Karpas-422 (cell line): ENCODE results near the gene CASKIN2. TPM values are rescaled to one million over a fixed set of nuclear protein-coding genes. Genes with fewer than 3 reads are reported as not detected.
"Not testable (repeated sequence)": the region's sequence is repeated elsewhere in the genome, so short reads cannot be mapped to it uniquely, and the experiment has no call there.

Source experiments
- DNase-seq: peaks from one replicate; pipeline ENCODE4 v3.0.0-alpha.2; 2015
- H2AFZ ChIP-seq: fragments of 200-600 bp; sonication (generic); 2 replicates; pipeline ENCODE4 v1.6.1; 2014; ENCODE audit warnings: antibody characterized with exemption, low read length, mixed read lengths
- H3K27ac ChIP-seq: fragments of 200-600 bp; sonication (generic); 2 replicates; pipeline ENCODE4 v1.5.1; 2014; ENCODE audit warnings: mild to moderate bottlenecking, low read length, moderate library complexity
- H3K27me3 ChIP-seq: fragments of 200-600 bp; sonication (generic); 2 replicates; pipeline ENCODE4 v1.6.1; 2014; ENCODE audit warnings: low read length, mixed read lengths
- H3K36me3 ChIP-seq: fragments of 200-600 bp; sonication (generic); 2 replicates; pipeline ENCODE4 v1.6.1; 2014; ENCODE audit warnings: low read length, mixed read lengths; ENCODE audit not compliant: insufficient read depth
- H3K4me1 ChIP-seq: fragments of 200-600 bp; sonication (generic); 2 replicates; pipeline ENCODE4 v1.6.1; 2014; ENCODE audit warnings: mild to moderate bottlenecking, low read length, mixed read lengths
- H3K4me2 ChIP-seq: fragments of 200-600 bp; sonication (generic); 2 replicates; pipeline ENCODE4 v1.6.1; 2014; ENCODE audit warnings: low read length, low read depth, mild to moderate bottlenecking; ENCODE audit not compliant: poor library complexity, severe bottlenecking
- H3K4me3 ChIP-seq: fragments of 200-600 bp; sonication (generic); 2 replicates; pipeline ENCODE4 v1.5.1; 2014; ENCODE audit warnings: mild to moderate bottlenecking, antibody characterized with exemption, low read length, mixed read lengths
- H3K79me2 ChIP-seq: fragments of 200-600 bp; sonication (generic); 2 replicates; pipeline ENCODE4 v1.6.1; 2014; ENCODE audit warnings: mild to moderate bottlenecking, low read length, mixed read lengths
- H3K9ac ChIP-seq: fragments of 200-600 bp; sonication (generic); 2 replicates; pipeline ENCODE4 v1.6.0; 2014; ENCODE audit warnings: low read length
- H3K9me2 ChIP-seq: fragments of 200-600 bp; sonication (generic), shearing (Covaris generic); replicated peaks from 2 replicates; pipeline ENCODE4 v1.6.0; 2014; ENCODE audit warnings: mild to moderate bottlenecking, low read length, moderate library complexity; ENCODE audit not compliant: insufficient read depth
- H3K9me3 ChIP-seq: fragments of 300-700, 200-600 bp; sonication (generic); 2 replicates; pipeline ENCODE4 v1.6.1; 2014; ENCODE audit warnings: low read length, mixed read lengths
- H4K20me1 ChIP-seq: fragments of 200-600 bp; sonication (generic); 2 replicates; pipeline ENCODE4 v1.6.1; 2014; ENCODE audit warnings: mild to moderate bottlenecking, antibody characterized with exemption, low read length, low read depth; ENCODE audit not compliant: insufficient read depth
- total RNA-seq: library from RNA; depleted of rRNA; stranded (reverse); fragments of >200 nt; shearing (Covaris generic); gene quantifications from 2 replicates; pipeline ENCODE4 v1.2.3, GENCODE V29; 2014; ENCODE audit warnings: low replicate concordance

The CASKIN2 gene
- total RNA-seq, 1 experiment from 2014 or later: not detected

- Histone ChIP-seq H3K9ac (no peak overlapping the region), H3K9me3 (no peaks in the 10 kb centered on the region), H3K79me2 (no peaks in the 10 kb centered on the region), H3K4me3 (no peak overlapping the region), H3K9me2 (no peaks in the 10 kb centered on the region), H2AFZ (no peak overlapping the region), H3K4me2 (no peak overlapping the region), H4K20me1 (no peaks in the 10 kb centered on the region), H3K27me3 (no peaks in the 10 kb centered on the region), H3K4me1 (no peaks in the 10 kb centered on the region), H3K36me3 (no peaks in the 10 kb centered on the region), H3K27ac (no peak overlapping the region)
- no peak for DNase-seq
Measured at GRCh38 chr17:75480281-75480680, 35.1 kb downstream of the CASKIN2 start.

DNA sequence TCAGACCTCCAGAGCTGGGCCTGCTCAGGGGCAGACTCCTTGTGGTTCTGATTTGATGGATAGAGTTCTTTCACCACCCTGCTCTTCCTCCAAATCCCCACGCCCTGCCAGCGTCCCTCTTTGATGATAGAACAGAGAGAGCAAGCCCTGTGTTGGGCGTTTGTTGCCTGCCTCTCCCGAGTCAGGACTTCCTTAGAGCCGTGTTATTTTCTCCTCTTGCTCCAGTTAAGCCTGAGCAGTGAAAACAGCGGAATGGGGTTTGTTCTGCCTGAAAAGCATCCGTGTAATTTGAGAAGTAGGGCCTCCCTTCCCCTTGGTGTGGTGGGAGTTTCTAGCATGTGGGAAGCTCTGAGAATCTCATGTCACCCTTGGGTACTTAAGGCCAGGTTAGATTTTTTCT lies 36.8 kb downstream of the CASKIN2 start:
- Histone ChIP-seq H4K20me1 (no peaks in the 10 kb centered on the region), H3K4me2 (no peak overlapping the region), H3K9me2 (no peaks in the 10 kb centered on the region), H3K9ac (no peak overlapping the region), H3K36me3 (no peaks in the 10 kb centered on the region), H3K4me3 (no peak overlapping the region), H2AFZ (no peak overlapping the region), H3K27ac (no peak overlapping the region), H3K4me1 (no peaks in the 10 kb centered on the region), H3K27me3 (no peaks in the 10 kb centered on the region), H3K9me3 (no peaks in the 10 kb centered on the region), H3K79me2 (no peaks in the 10 kb centered on the region)
- DNase-seq: no peak

GRCh38 chr17:75477490-75477862 lies 37.9 kb downstream of the CASKIN2 start:
- not testable (repeated sequence) for H3K4me1 ChIP-seq, H3K27me3 ChIP-seq, H3K27ac ChIP-seq, H3K9me3 ChIP-seq, H3K4me3 ChIP-seq, H2AFZ ChIP-seq, H3K36me3 ChIP-seq, H3K79me2 ChIP-seq, H3K9me2 ChIP-seq, H4K20me1 ChIP-seq, H3K9ac ChIP-seq, H3K4me2 ChIP-seq, DNase-seq

- no peak overlapping the region for H3K4me2 ChIP-seq
- no peaks in the 10 kb centered on the region for H3K9me2 ChIP-seq
- peaks cover 7% of the 10 kb centered on the region for H3K4me1 ChIP-seq
Measured at GRCh38 chr17:75476752-75477489, 38.4 kb downstream of the CASKIN2 start.

GRCh38 chr17:75476271-75476671 lies 39.1 kb downstream of the CASKIN2 start:
- DNase-seq: no peak
- Histone ChIP-seq H3K4me2 (no peak overlapping the region), H3K27ac (no peak overlapping the region), H2AFZ (no peak overlapping the region), H3K79me2 (no peaks in the 10 kb centered on the region), H3K27me3 (no peaks in the 10 kb centered on the region), H3K4me1 (peaks cover 11% of the 10 kb centered on the region), H3K36me3 (no peaks in the 10 kb centered on the region), H3K9me2 (no peaks in the 10 kb centered on the region), H3K4me3 (no peak overlapping the region), H4K20me1 (no peaks in the 10 kb centered on the region), H3K9ac (no peak overlapping the region), H3K9me3 (no peaks in the 10 kb centered on the region)

More at GRCh38 chr17:75476752-75477489, 38.4 kb downstream of the CASKIN2 start:
- no peaks in the 10 kb centered on the region for H3K9me3 ChIP-seq
- H4K20me1 ChIP-seq: no peaks in the 10 kb centered on the region
- H3K9ac ChIP-seq: no peak overlapping the region
- no peak overlapping the region for H2AFZ ChIP-seq
- H3K79me2 ChIP-seq: no peaks in the 10 kb centered on the region
- H3K27me3 ChIP-seq: no peaks in the 10 kb centered on the region
- no peak for DNase-seq
- no peaks in the 10 kb centered on the region for H3K36me3 ChIP-seq
- H3K4me3 ChIP-seq: no peak overlapping the region
- no peak overlapping the region for H3K27ac ChIP-seq

DNA sequence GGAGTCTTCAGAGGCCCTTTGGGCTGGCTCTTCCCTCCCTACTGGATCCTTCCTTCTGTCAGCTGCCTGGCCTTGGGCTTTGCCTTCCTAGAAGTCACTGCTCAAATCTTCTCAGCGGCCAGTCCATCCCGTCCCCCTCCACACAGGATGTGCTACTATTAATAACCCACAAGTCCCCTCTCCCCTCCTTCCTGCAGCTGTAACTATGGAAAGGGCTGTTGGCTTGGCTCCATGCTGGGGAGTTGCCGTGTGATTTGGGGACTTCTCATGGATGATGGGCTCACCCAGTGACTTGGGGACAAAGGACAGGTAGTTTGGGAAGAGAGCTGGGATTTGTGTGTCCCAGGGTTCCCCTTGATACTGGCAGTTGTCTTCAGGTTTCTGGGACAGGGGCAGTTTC lies 39.5 kb downstream of the CASKIN2 start:
- Histone ChIP-seq H2AFZ (no peak overlapping the region), H3K27me3 (no peaks in the 10 kb centered on the region), H3K27ac (no peak overlapping the region), H4K20me1 (no peaks in the 10 kb centered on the region), H3K4me1 (peaks cover 11% of the 10 kb centered on the region), H3K79me2 (no peaks in the 10 kb centered on the region), H3K4me3 (no peak overlapping the region), H3K9me3 (no peaks in the 10 kb centered on the region), H3K9ac (no peak overlapping the region), H3K36me3 (no peaks in the 10 kb centered on the region), H3K9me2 (no peaks in the 10 kb centered on the region), H3K4me2 (no peak overlapping the region)
- no peak for DNase-seq

DNA sequence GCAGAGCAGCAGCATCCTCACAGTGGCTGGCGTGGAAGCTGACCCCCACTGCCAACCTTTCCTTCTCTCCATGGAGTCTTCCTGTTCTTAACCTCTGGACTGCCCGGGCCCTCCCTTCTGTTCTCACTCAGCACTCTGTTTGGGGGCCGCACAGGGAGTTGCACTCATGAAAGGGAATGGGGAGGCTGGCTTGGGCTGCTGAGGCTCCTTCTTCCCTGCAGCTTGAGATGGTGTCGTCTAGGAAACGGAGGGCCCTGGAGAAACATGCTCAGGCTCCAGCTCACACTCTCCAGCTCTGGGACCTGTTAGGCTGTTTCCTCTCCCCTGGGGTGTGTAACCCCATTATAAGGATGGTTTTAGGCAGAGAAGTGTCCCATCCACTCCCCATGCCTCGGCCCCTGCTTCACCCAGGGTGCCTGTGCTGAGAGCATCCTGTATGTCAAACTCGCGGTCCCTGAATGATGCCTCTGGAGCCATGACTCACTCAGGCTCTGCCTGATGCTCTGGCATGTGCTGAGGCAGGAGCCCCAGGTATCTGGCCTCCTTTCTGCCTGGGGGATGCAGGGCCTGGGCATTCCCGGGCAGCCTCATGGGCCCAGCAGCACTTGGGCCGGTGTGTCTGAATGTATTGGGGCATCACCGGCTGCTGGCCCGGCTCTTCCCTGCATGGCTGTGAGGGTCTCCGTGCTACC lies 40.0 kb downstream of the CASKIN2 start:
- Histone ChIP-seq H3K79me2 (no peaks in the 10 kb centered on the region), H3K36me3 (no peaks in the 10 kb centered on the region), H4K20me1 (no peaks in the 10 kb centered on the region), H3K4me3 (no peak overlapping the region), H2AFZ (no peak overlapping the region), H3K9ac (no peak overlapping the region), H3K27me3 (no peaks in the 10 kb centered on the region), H3K4me1 (peaks cover 11% of the 10 kb centered on the region), H3K4me2 (no peak overlapping the region), H3K9me3 (no peaks in the 10 kb centered on the region), H3K9me2 (no peaks in the 10 kb centered on the region), H3K27ac (no peak overlapping the region)
- no peak for DNase-seq

- H3K27me3 ChIP-seq: no peaks in the 10 kb centered on the region
- no peak overlapping the region for H3K4me2 ChIP-seq
- peaks cover 11% of the 10 kb centered on the region for H3K4me1 ChIP-seq
- no peak overlapping the region for H2AFZ ChIP-seq
- H3K36me3 ChIP-seq: no peaks in the 10 kb centered on the region
- H3K9ac ChIP-seq: no peak overlapping the region
- H3K9me3 ChIP-seq: no peaks in the 10 kb centered on the region
- H3K79me2 ChIP-seq: no peaks in the 10 kb centered on the region
- no peaks in the 10 kb centered on the region for H4K20me1 ChIP-seq
- no peak overlapping the region for H3K27ac ChIP-seq
- no peak overlapping the region for H3K4me3 ChIP-seq
- no peaks in the 10 kb centered on the region for H3K9me2 ChIP-seq
- DNase-seq: no peak
Measured at GRCh38 chr17:75474736-75475135, 40.6 kb downstream of the CASKIN2 start.
